Smooth muscle cell (in vitro differentiated cells): ENCODE results near the gene MDN1. TPM values are rescaled to one million over a fixed set of nuclear protein-coding genes. Genes with fewer than 3 reads are reported as not detected.

Source experiments
- DNase-seq: peaks from one replicate; lab custom pipeline; 2025; ENCODE audit not compliant: unreplicated experiment; lab: John Stamatoyannopoulos, UW
- H2AFZ ChIP-seq: fragments of 200-600 bp; sonication (generic); 2 replicates; pipeline ENCODE4 v1.6.0; 2016; ENCODE audit warnings: antibody characterized with exemption, low read depth, mild to moderate bottlenecking
- H3F3A ChIP-seq: fragments of 200-600 bp; sonication (generic); 2 replicates; pipeline ENCODE4 v1.6.0; 2017; ENCODE audit warnings: antibody characterized with exemption, low read depth
- H3K27ac ChIP-seq: fragments of 200-600 bp; sonication (generic); 2 replicates; pipeline ENCODE4 v1.5.1; 2016; ENCODE audit warnings: low read depth, mild to moderate bottlenecking
- H3K27me3 ChIP-seq: fragments of 200-600 bp; sonication (generic); 2 replicates; pipeline ENCODE4 v1.6.1; 2016; ENCODE audit warnings: low read depth, mild to moderate bottlenecking
- H3K36me3 ChIP-seq: fragments of 200-600 bp; sonication (generic); 2 replicates; pipeline ENCODE4 v1.5.1; 2016; ENCODE audit warnings: low read depth
- H3K4me1 ChIP-seq: fragments of 200-600 bp; sonication (generic); 2 replicates; pipeline ENCODE4 v1.5.1; 2016; ENCODE audit warnings: low read depth
- H3K4me2 ChIP-seq: fragments of 200-600 bp; sonication (generic); 2 replicates; pipeline ENCODE4 v1.6.0; 2016; ENCODE audit warnings: mild to moderate bottlenecking
- H3K4me3 ChIP-seq: fragments of 200-600 bp; sonication (generic); 2 replicates; pipeline ENCODE4 v1.5.1; 2016; ENCODE audit warnings: mild to moderate bottlenecking
- H3K79me2 ChIP-seq: fragments of 200-600 bp; sonication (generic); 2 replicates; pipeline ENCODE4 v1.6.0; 2016; ENCODE audit warnings: low read depth, mild to moderate bottlenecking
- H3K9ac ChIP-seq: fragments of 200-600 bp; sonication (generic); 2 replicates; pipeline ENCODE4 v1.6.0; 2016; ENCODE audit warnings: low read depth
- H3K9me3 ChIP-seq: fragments of 200-600 bp; sonication (generic); replicated peaks from 2 replicates; pipeline ENCODE4 v1.5.1; 2016; ENCODE audit warnings: low read depth
- H4K20me1 ChIP-seq: fragments of 200-600 bp; sonication (generic); 2 replicates; pipeline ENCODE4 v1.6.0; 2016; ENCODE audit warnings: low read depth
- CTCF ChIP-seq: fragments of 200-600 bp; sonication (generic); IDR thresholded peaks from 2 replicates; pipeline ENCODE4 v1.5.1; 2017; ENCODE audit warnings: borderline replicate concordance, mild to moderate bottlenecking, antibody characterized with exemption; ENCODE audit not compliant: insufficient read depth, poor library complexity, severe bottlenecking
- WGBS: methylation state at CpG from one replicate; pipeline ENCODE4 v1.1.7; 2016; ENCODE audit warnings: low lambda C conversion rate; 5-methylcytosine and 5-hydroxymethylcytosine counted together
- polyA plus RNA-seq: library from polyadenylated mRNA; unstranded; fragments of >200 nt; fragmentation: Nextera tagmentation; extraction: Ambion mirVana; gene quantifications from 2 replicates; pipeline ENCODE4 v1.2.1, GENCODE V29; 2016
- total RNA-seq: library from RNA; depleted of rRNA; stranded (reverse); fragments of >200 nt; gene quantifications from 2 replicates; pipeline ENCODE4 v1.2.3, GENCODE V29; 2014

MDN1 gene
- total and polyA plus RNA-seq, 2 experiments from 2014 or later, result 6.4 to 16.5 TPM

- Histone ChIP-seq H3K4me3 (no peak overlapping the region), H3K9ac (no peak overlapping the region), H3K27me3 (no peaks in the 10 kb centered on the region), H3K27ac (no peak overlapping the region), H3K4me2 (no peak overlapping the region), H3K36me3 (peaks cover 40% of the 10 kb centered on the region), H3K9me3 (no peaks in the 10 kb centered on the region), H3F3A (no peaks in the 10 kb centered on the region), H3K79me2 (no peaks in the 10 kb centered on the region), H4K20me1 (no peaks in the 10 kb centered on the region), H2AFZ (no peak overlapping the region), H3K4me1 (no peaks in the 10 kb centered on the region)
- 95% methylated on average over 2 of the region's 2 CpGs for WGBS
- no peak for TF ChIP-seq CTCF
- DNase-seq, result no peak
Observed at GRCh38 chr6:89680150-89680549, 139.4 kb downstream of the MDN1 start.

GRCh38 chr6:89679215-89680120, 140.1 kb downstream of the MDN1 start:
- H3K79me2 ChIP-seq, result no peaks in the 10 kb centered on the region
- DNase-seq, result no peak
- no peaks in the 10 kb centered on the region for H3K4me1 ChIP-seq
- no peak overlapping the region for H3K4me2 ChIP-seq
- no peaks in the 10 kb centered on the region for H3K27me3 ChIP-seq
- H4K20me1 ChIP-seq, result no peaks in the 10 kb centered on the region
- TF ChIP-seq CTCF, result no peak
- WGBS, result 76% methylated on average over 6 of the region's 6 CpGs
- H2AFZ ChIP-seq, result no peak overlapping the region
- H3K9me3 ChIP-seq, result no peaks in the 10 kb centered on the region
- no peak overlapping the region for H3K9ac ChIP-seq
- no peak overlapping the region for H3K4me3 ChIP-seq
- H3F3A ChIP-seq, result no peaks in the 10 kb centered on the region
- no peak overlapping the region for H3K27ac ChIP-seq
- H3K36me3 ChIP-seq, result peaks cover 42% of the 10 kb centered on the region

- DNase-seq, result no peak
- no peak for TF ChIP-seq CTCF
- Histone ChIP-seq H3K79me2 (no peaks in the 10 kb centered on the region), H3K9me3 (no peaks in the 10 kb centered on the region), H3K27me3 (no peaks in the 10 kb centered on the region), H3F3A (no peaks in the 10 kb centered on the region), H3K4me3 (no peak overlapping the region), H3K4me2 (no peak overlapping the region), H3K4me1 (no peaks in the 10 kb centered on the region), H3K9ac (no peak overlapping the region), H4K20me1 (no peaks in the 10 kb centered on the region), H3K27ac (no peak overlapping the region), H3K36me3 (peaks cover 42% of the 10 kb centered on the region), H2AFZ (no peak overlapping the region)
- WGBS, result 95% methylated on average over 3 of the region's 3 CpGs
Observed at GRCh38 chr6:89678531-89678930, 141.1 kb downstream of the MDN1 start.
